ENCODE data around the gene SGCE. TPM values are rescaled to one million over a fixed set of nuclear protein-coding genes. Genes with fewer than 3 reads are reported as not detected.

SGCE gene
- total RNA-seq, 1 experiment from 2014 or later: 17.4 TPM

DNA sequence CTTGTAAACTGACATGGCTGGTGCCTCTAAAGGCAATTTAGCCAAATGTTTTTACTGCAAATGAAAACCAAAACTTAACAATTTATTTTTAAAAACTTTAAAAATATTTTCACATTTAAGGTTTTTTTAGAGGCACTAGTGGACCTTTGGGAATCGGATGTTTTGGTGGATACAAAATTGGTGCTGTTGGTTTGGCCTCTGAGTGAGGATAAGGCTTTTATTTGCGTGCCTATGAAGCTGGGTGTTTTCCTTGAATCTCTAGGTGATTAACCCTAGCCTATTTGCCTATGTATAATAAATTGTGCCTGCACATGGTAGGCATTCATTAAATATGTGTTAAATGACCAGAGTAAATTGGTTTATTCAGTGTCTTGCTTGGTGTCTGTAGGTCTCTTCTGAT is 2.9 kb upstream of the SGCE start:
- no peaks in the 10 kb centered on the region for H3K36me3 ChIP-seq (ENCODE audit: control insufficient read depth in 1 of 2, insufficient read depth in 2 of 2, low read length in 2 of 2)
- no peak for ATAC-seq
- POLR2A ChIA-PET: no interaction called here
- peak overlapping the region; percentile 55 for H2AFZ ChIP-seq (ENCODE audit: low read depth, low read length, poor library complexity, severe bottlenecking)
- BruUV-seq (replicated peaks): no TSS peak
- no peak overlapping the region for H3K27ac ChIP-seq (ENCODE audit: low read depth, low read length)
- H3K9ac ChIP-seq (ENCODE audit: low read length): no peak overlapping the region
- H4K20me1 ChIP-seq (ENCODE audit: insufficient read depth): no peaks in the 10 kb centered on the region
- H3K4me1 ChIP-seq (ENCODE audit: control insufficient read depth in 1 of 2, insufficient read depth in 2 of 2, low read length in 2 of 2): peaks cover 5 to 21% of the 10 kb centered on the region in 2 experiments; a peak in 2 of 4 replicates
- H3K9me2 ChIP-seq (ENCODE audit: insufficient read depth): no peaks in the 10 kb centered on the region
- H3K4me2 ChIP-seq (ENCODE audit: low read length): peak overlapping the region; percentile 38; the same call in 1 of the 2 replicates
- no peak for DNase-seq (ENCODE audit: low read depth, low spot score)
- H3K9me3 ChIP-seq (ENCODE audit: control insufficient read depth in 1 of 2, insufficient read depth in 1 of 2, low read depth in 1 of 2, low read length in 2 of 2): no peaks in the 10 kb centered on the region
- no peaks in the 10 kb centered on the region; the same call in 1 of the 2 replicates for H3K79me2 ChIP-seq (ENCODE audit: insufficient read depth, low read length)
- peak overlapping the region; percentile 7 to 15; a peak in 1 of 4 replicates for H3K4me3 ChIP-seq (replicated peaks in 1 of 2; ENCODE audit: low read depth in 1 of 2, low read length in 2 of 2)
- TF ChIP-seq YY1 (IDR thresholded peaks at IDR 0.05; ENCODE audit: extremely low read depth, insufficient replicate concordance, low read depth, low read length) (no peak), CEBPB (IDR thresholded peaks at IDR 0.05; ENCODE audit: low read depth) (no peak), FOSL1 (IDR thresholded peaks at IDR 0.05; ENCODE audit: low read depth) (no peak), RAD21 (IDR thresholded peaks at IDR 0.05; ENCODE audit: low read depth) (no peak), JUND (IDR thresholded peaks at IDR 0.05) (no peak), ZNF274 (IDR thresholded peaks at IDR 0.05; ENCODE audit: low read depth, low read length) (no peak), SRF (IDR thresholded peaks at IDR 0.05; ENCODE audit: low read depth) (no peak)
- TF ChIP-seq, protein P1, sequence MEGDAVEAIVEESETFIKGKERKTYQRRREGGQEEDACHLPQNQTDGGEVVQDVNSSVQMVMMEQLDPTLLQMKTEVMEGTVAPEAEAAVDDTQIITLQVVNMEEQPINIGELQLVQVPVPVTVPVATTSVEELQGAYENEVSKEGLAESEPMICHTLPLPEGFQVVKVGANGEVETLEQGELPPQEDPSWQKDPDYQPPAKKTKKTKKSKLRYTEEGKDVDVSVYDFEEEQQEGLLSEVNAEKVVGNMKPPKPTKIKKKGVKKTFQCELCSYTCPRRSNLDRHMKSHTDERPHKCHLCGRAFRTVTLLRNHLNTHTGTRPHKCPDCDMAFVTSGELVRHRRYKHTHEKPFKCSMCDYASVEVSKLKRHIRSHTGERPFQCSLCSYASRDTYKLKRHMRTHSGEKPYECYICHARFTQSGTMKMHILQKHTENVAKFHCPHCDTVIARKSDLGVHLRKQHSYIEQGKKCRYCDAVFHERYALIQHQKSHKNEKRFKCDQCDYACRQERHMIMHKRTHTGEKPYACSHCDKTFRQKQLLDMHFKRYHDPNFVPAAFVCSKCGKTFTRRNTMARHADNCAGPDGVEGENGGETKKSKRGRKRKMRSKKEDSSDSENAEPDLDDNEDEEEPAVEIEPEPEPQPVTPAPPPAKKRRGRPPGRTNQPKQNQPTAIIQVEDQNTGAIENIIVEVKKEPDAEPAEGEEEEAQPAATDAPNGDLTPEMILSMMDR (IDR thresholded peaks at IDR 0.05 in 2 of 3, conservative IDR thresholded peaks at IDR 0.05 in 1 of 3; ENCODE audit: borderline replicate concordance in 1 of 3, insufficient read depth in 1 of 3, low read depth in 2 of 3, low read length in 2 of 3): no peak
- CTCF ChIA-PET: interaction anchor here (0.8 kb wide), 1 partner anchor 17 kb away, joined by 3 read pairs; no protein-coding TSS in a partner anchor
- no peaks in the 10 kb centered on the region for H3K27me3 ChIP-seq (ENCODE audit: insufficient read depth, low read length)
- RAD21 ChIA-PET (ENCODE audit: low non-redundant PET in 1 of 2, low total read pairs in 2 of 2, uncharacterized antibody in 2 of 2, unreplicated experiment in 2 of 2): no interaction called here
- intact Hi-C loops (cut with micrococcal nuclease): loop anchor here (5.0 to 10.0 kb wide), 4 partner anchors 147 to 816 kb away; no protein-coding TSS in a partner anchor

Data from HCT116 (cell line).